Fibroblast of pulmonary artery (primary cell): ENCODE measurements around the gene ADH7.
"Not testable (repeated sequence)": the region's sequence is repeated elsewhere in the genome, so short reads cannot be mapped to it uniquely, and the experiment has no call there.

Experiments
- DNase-seq: peaks from one replicate; pipeline ENCODE4 v3.0.0-alpha.2; 2010; ENCODE audit warnings: low read depth
- H3K4me3 ChIP-seq: replicated peaks from 2 replicates; pipeline ENCODE4 v1.5.1; 2011; ENCODE audit warnings: low read depth, mild to moderate bottlenecking, control low read depth, low read length, moderate library complexity
- CTCF ChIP-seq: IDR thresholded peaks from 2 replicates; pipeline ENCODE4 v1.5.1; 2011; ENCODE audit warnings: mild to moderate bottlenecking, control low read depth, low read length, inconsistent platforms; ENCODE audit errors: missing control alignments

ADH7 gene

GRCh38 chr4:99383833-99384392 lies 51.2 kb downstream of the ADH7 start:
- peak; percentile 95 for DNase-seq
- TF ChIP-seq CTCF, result no peak
- no peak overlapping the region for H3K4me3 ChIP-seq

- no peak overlapping the region for H3K4me3 ChIP-seq
- DNase-seq, result no peak
- TF ChIP-seq CTCF, result no peak
Measured at GRCh38 chr4:99383399-99383798, 51.7 kb downstream of the ADH7 start.

- DNase-seq, result no peak
- no peak for TF ChIP-seq CTCF
- H3K4me3 ChIP-seq, result no peak overlapping the region
Measured at GRCh38 chr4:99382745-99383360, 52.3 kb downstream of the ADH7 start.

GRCh38 chr4:99381588-99382175 lies 53.5 kb downstream of the ADH7 start:
- DNase-seq, result no peak
- H3K4me3 ChIP-seq, result no peak overlapping the region
- TF ChIP-seq CTCF, result no peak

- no peak for TF ChIP-seq CTCF
- peak; percentile 68 for DNase-seq
- no peak overlapping the region for H3K4me3 ChIP-seq
Measured at GRCh38 chr4:99379571-99379970, 55.6 kb downstream of the ADH7 start.

GRCh38 chr4:99378876-99379275 lies 56.3 kb downstream of the ADH7 start:
- no peak overlapping the region for H3K4me3 ChIP-seq
- DNase-seq, result no peak
- TF ChIP-seq CTCF, result no peak

GRCh38 chr4:99377341-99377740 lies 57.8 kb downstream of the ADH7 start:
- DNase-seq, H3K4me3 ChIP-seq: not testable (repeated sequence)
- TF ChIP-seq CTCF, result peak; percentile 42

- not testable (repeated sequence) for DNase-seq, H3K4me3 ChIP-seq
Measured at GRCh38 chr4:99372464-99372863, 62.7 kb downstream of the ADH7 start.

- not testable (repeated sequence) for DNase-seq, H3K4me3 ChIP-seq
Measured at GRCh38 chr4:99367817-99368216, 67.3 kb downstream of the ADH7 start.
